ENCODE results near the gene TMPRSS7.

The TMPRSS7 gene

DNA sequence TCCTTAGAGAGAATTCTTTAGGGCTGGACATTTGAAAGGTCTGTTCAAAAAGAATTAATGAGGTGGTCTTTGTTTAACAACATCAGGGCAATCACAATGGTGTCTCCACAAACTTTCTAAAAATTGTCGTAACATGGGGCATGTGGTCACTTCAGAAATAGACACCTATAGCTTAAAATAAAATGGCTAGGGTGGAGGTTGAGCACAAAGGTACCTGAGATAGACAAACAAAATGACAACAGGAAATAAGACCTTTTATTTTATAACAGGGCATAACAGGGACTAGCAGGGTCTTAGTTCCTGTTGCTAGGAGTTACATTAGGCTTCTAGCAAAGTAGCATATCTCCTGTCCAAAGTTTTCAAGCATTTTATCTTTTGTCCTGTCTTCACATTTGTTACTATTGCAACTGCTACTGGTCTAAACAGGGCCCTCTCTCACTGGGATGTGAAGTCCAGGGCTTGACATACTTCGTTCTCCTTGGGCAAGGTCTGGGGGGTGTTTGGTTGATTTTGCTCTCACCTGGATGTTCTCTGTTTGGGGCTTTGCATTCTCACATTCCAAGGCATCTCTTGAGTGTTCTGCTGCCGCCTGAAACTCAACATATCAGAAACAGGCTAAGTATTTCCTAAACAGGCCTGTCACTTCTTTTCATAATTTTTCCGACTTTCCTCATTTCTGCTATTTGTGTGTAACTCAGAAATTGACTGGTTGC is 95.5 kb downstream of the TMPRSS7 start:
- DNase-seq = no peak

DNA sequence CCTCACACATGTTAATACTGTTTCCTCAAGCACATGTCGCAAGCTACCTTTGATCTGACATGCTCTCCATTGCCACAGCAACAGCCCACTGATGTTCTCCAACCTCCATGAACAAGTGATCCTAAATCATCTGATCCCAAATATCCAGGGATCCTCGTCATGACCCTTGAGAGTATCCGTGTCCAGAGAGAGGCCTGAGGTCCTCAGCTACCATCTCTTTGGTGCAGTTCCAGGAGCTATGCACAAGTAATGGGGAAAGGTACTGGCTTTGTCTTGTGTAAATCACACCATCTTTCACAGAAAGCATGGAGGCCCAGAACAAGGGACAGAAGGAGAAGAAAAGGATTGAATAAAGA is 96.1 kb downstream of the TMPRSS7 start:
- DNase-seq = no peak

Measured in NCI-H524 (cell line).